Gastroesophageal sphincter (tissue), 4 donors: ENCODE data around the gene FYN. TPM values are rescaled to one million over a fixed set of nuclear protein-coding genes. Genes with fewer than 3 reads are reported as not detected.
"Not testable (repeated sequence)": the region's sequence is repeated elsewhere in the genome, so short reads cannot be mapped to it uniquely, and the experiment has no call there.

ENCODE experiments used
- ATAC-seq: fragments of 150-250 bp; one replicate; pipeline ENCODE4 v1.9.1; 2016; ENCODE audit warnings: mild to moderate bottlenecking, moderate library complexity
- H3K27ac ChIP-seq, 4 donors: fragments of 200-600 bp; sonication (generic) in 3 of 4; 1 replicate in 3 of 4; 2 replicates in 1 of 4; pipeline ENCODE4 v1.5.1; 2016 to 2019
- H3K27me3 ChIP-seq: fragments of 200-600 bp; sonication (generic); one replicate; pipeline ENCODE4 v1.5.1; 2019
- H3K36me3 ChIP-seq, 2 donors: fragments of 200-600 bp; sonication (generic); one replicate each; pipeline ENCODE4 v1.5.1; 2019; ENCODE audit warnings: control low read depth in 1 of 2
- H3K4me1 ChIP-seq, 3 donors: fragments of 200-600 bp; sonication (generic); 1 replicate in 2 of 3; 2 replicates in 1 of 3; pipeline ENCODE4 v1.5.1; 2016 to 2019; ENCODE audit warnings: control low read depth in 2 of 3
- H3K4me3 ChIP-seq, 2 donors: fragments of 200-600 bp; sonication (generic); one replicate each; pipeline ENCODE4 v1.5.1; 2019; ENCODE audit warnings: mild to moderate bottlenecking in 1 of 2, moderate library complexity in 1 of 2
- H3K9me3 ChIP-seq, 3 donors: fragments of 200-600 bp; sonication (generic); one replicate each; pipeline ENCODE4 v1.5.1; 2017 to 2019; ENCODE audit warnings: control low read depth in 2 of 3
- CTCF ChIP-seq, 4 experiments: fragments of 200-600 bp in 2 of 4; fragments of 450-650 bp in 2 of 4; sonication (generic) in 1 of 4; IDR thresholded peaks; one replicate each; pipeline ENCODE4 v1.5.1; 2017 to 2019; ENCODE audit warnings: antibody characterized with exemption in 4 of 4, mild to moderate bottlenecking in 2 of 4, moderate library complexity in 2 of 4
- EP300 ChIP-seq: sonication (generic); formaldehyde crosslinking; IDR thresholded peaks from one replicate; pipeline ENCODE4 v1.6.1; 2017; ENCODE audit warnings: antibody characterized with exemption, mild to moderate bottlenecking
- POLR2A ChIP-seq, 2 donors: fragments of 450-650 bp; IDR thresholded peaks; one replicate each; pipeline ENCODE4 v1.6.1; 2017; ENCODE audit warnings: antibody characterized with exemption in 2 of 2, mild to moderate bottlenecking in 2 of 2, moderate library complexity in 1 of 2
- POLR2AphosphoS5 ChIP-seq: sonication (generic); formaldehyde crosslinking; IDR thresholded peaks from one replicate; pipeline ENCODE4 v1.6.1; 2017; ENCODE audit warnings: antibody characterized with exemption
- WGBS, 2 donors: methylation state at CpG; one replicate each; pipeline ENCODE4 v1.1.5; 2018; ENCODE audit warnings: low coverage in 1 of 2; 5-methylcytosine and 5-hydroxymethylcytosine counted together
- total RNA-seq, 4 donors: library from RNA; depleted of rRNA; stranded (reverse); fragments of >200 nt; gene quantifications; one replicate each; pipeline ENCODE4 v1.1.0, GENCODE V29; 2016

FYN gene
- total RNA-seq, 4 donors from 2014 or later = 58.6 to 101 (median 69.9) TPM

- no peak for ATAC-seq
- H3K4me1 ChIP-seq = peaks cover 0 to 4% (median 0%) of the 10 kb centered on the region in 3 donors
- no peak overlapping the region for H3K27ac ChIP-seq
- no peaks in the 10 kb centered on the region for H3K36me3 ChIP-seq
- 69 to 90% methylated on average over 2 of the region's 2 CpGs for WGBS, 2 donors
- H3K27me3 ChIP-seq = no peaks in the 10 kb centered on the region
- no peaks in the 10 kb centered on the region for H3K9me3 ChIP-seq
- H3K4me3 ChIP-seq = no peak overlapping the region
- TF ChIP-seq POLR2AphosphoS5 = no peak
- TF ChIP-seq CTCF (IDR thresholded peaks at IDR 0.05) = no peak
- no peak for TF ChIP-seq EP300
- TF ChIP-seq POLR2A (IDR thresholded peaks at IDR 0.05) = no peak
These were observed 21.0 kb upstream of the FYN start for GRCh38 chr6:111894272-111894671.

GRCh38 chr6:111892431-111892830, 19.2 kb upstream of the FYN start:
- no peak for ATAC-seq

GRCh38 chr6:111890988-111891387, 17.7 kb upstream of the FYN start:
- H3K4me1 ChIP-seq = peaks cover 0 to 4% (median 0%) of the 10 kb centered on the region in 3 donors
- H3K27ac ChIP-seq = no peak overlapping the region
- no peak for ATAC-seq

More at GRCh38 chr6:111892431-111892830, 19.2 kb upstream of the FYN start:
- Histone ChIP-seq H3K4me3 (no peak overlapping the region), H3K9me3 (no peaks in the 10 kb centered on the region), H3K36me3 (no peaks in the 10 kb centered on the region), H3K27ac (no peak overlapping the region), H3K27me3 (no peaks in the 10 kb centered on the region), H3K4me1 (peaks cover 0 to 4% (median 0%) of the 10 kb centered on the region in 3 donors)
- 56 to 80% methylated on average over 1 to 4 of the region's 4 CpGs for WGBS, 2 donors
- TF ChIP-seq CTCF (IDR thresholded peaks at IDR 0.05) (no peak), EP300 (no peak), POLR2AphosphoS5 (no peak), POLR2A (IDR thresholded peaks at IDR 0.05) (no peak)

DNA sequence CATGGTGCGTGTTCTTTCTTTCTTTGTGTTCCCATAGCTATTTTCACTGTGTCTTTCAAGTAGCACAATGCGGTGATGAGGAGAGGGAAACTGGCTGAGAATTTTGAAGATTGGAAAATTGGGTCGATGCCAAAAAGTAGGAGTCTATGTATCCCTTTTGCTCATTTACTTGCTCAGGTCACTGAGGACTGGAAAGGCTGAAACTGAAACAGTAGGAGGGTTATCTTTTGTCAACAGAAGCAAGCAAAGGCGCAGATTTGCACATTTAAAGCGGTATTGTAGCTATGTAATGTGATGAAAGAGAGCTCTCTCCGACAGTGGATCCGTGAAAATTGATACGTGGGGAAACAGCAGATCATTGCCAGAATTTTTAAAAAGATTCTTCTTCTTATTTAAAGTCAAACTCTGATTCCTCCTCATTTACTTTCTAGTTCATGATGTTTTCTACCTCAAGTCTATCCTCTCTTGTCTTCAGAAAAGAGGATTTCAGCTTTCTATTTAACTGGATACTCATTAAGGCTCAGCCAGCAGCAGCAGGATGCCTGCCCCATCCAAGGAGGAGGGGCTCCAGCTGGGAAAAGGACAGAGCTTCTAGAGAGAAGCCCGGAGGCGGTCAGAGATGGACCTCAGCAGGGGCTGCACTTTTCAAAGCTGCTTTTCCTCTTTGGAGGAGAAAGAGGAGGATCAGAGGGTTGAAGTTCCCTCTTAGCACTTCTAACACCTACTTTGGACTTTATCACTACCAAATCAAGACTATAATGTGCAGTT, 15.9 kb upstream of the FYN start:
- no peaks in the 10 kb centered on the region for H3K36me3 ChIP-seq
- whole genome bisulfite sequencing, 2 donors = 16 to 20% methylated on average over 7 to 10 of the region's 10 CpGs
- TF ChIP-seq POLR2AphosphoS5 = no peak
- no peak for TF ChIP-seq EP300
- no peak for TF ChIP-seq POLR2A (IDR thresholded peaks at IDR 0.05)
- no peak for TF ChIP-seq CTCF (IDR thresholded peaks at IDR 0.05)
- no peaks in the 10 kb centered on the region for H3K4me1 ChIP-seq
- peak overlapping the region in 1 of 2 donors; percentile 26 for H3K4me3 ChIP-seq
- ATAC-seq = peak; percentile 43
- peak overlapping the region in 2 of 4 donors; percentile 16 to 22 for H3K27ac ChIP-seq
- H3K9me3 ChIP-seq = no peaks in the 10 kb centered on the region
- H3K27me3 ChIP-seq = no peaks in the 10 kb centered on the region

More at GRCh38 chr6:111890988-111891387, 17.7 kb upstream of the FYN start:
- no peak overlapping the region for H3K4me3 ChIP-seq
- no peaks in the 10 kb centered on the region for H3K27me3 ChIP-seq
- no peak for TF ChIP-seq CTCF (IDR thresholded peaks at IDR 0.05)
- TF ChIP-seq EP300 = no peak
- no peak for TF ChIP-seq POLR2A (IDR thresholded peaks at IDR 0.05)
- TF ChIP-seq POLR2AphosphoS5 = no peak
- no peaks in the 10 kb centered on the region for H3K36me3 ChIP-seq
- H3K9me3 ChIP-seq = no peaks in the 10 kb centered on the region

- not testable (repeated sequence) for H3K9me3 ChIP-seq, H3K36me3 ChIP-seq, H3K4me1 ChIP-seq, ATAC-seq, H3K4me3 ChIP-seq, H3K27ac ChIP-seq, H3K27me3 ChIP-seq
- 93 to 94% methylated on average over 2 of the region's 2 CpGs for WGBS, 2 donors
These were observed 13.5 kb upstream of the FYN start for GRCh38 chr6:111886793-111887192.
